ENCODE results near the gene DGCR8.
A peak's percentile ranks its signal among the peaks of the same experiment; 100 is the strongest.

DGCR8 gene

DNA sequence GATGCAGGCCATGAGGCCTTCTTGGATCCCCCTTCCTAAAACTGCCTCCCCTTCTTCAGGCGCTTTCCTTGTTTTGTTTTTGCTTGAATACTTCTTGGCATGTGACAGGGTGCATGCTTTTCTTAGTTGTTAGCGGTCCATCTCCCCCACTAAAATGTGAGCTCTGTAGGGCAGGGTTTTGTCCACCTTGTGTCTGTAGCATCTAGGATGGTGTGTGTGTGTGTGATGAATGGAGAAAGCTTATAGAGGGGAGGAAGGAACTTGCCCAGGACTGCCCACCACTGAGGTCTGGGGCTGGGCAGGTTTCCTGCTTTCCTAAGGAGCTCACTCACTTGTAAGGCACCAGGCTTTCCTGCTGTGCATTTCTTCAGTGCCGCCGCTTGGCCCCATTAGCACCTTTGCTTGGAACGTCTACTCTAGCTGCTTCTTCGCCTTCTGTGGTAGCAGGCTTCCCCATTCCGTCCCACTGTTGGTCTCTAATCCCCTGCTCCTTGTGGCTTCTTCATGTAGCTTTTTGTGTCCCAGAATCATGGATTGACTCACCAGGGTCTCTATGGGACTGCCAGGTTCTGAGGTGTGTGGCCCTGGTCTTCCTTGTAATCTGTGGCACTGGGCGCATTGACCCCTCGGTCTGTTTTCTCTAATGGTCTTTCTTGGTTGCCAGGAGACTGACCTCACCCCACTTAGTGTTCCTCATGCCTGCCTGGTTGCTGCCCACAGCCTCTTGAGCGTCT lies 3.3 kb downstream of the DGCR8 start:
- H3K27ac ChIP-seq (ENCODE audit: low read depth, low read length) = no peak overlapping the region
- H3K9ac ChIP-seq (ENCODE audit: low read length in 5 of 5) = peak overlapping the region in 4 of 5 donors; percentile 10 to 58 (median 27)
- no peak overlapping the region for H3K4me3 ChIP-seq (ENCODE audit: low read depth in 1 of 5, low read length in 5 of 5)
- peaks cover 13 to 53% (median 41%) of the 10 kb centered on the region in 5 donors for H3K4me1 ChIP-seq (ENCODE audit: control insufficient read depth in 5 of 5, insufficient read depth in 5 of 5, low read length in 5 of 5)
- H3K36me3 ChIP-seq (ENCODE audit: control insufficient read depth in 5 of 5, insufficient read depth in 5 of 5, low read length in 5 of 5) = peaks cover 0 to 27% (median 26%) of the 10 kb centered on the region in 5 donors
- H3K9me3 ChIP-seq (ENCODE audit: control insufficient read depth in 5 of 5, low read length in 5 of 5) = no peaks in the 10 kb centered on the region
- H3K27me3 ChIP-seq (ENCODE audit: control insufficient read depth in 5 of 5, insufficient read depth in 4 of 5, low read length in 5 of 5) = no peaks in the 10 kb centered on the region

DNA sequence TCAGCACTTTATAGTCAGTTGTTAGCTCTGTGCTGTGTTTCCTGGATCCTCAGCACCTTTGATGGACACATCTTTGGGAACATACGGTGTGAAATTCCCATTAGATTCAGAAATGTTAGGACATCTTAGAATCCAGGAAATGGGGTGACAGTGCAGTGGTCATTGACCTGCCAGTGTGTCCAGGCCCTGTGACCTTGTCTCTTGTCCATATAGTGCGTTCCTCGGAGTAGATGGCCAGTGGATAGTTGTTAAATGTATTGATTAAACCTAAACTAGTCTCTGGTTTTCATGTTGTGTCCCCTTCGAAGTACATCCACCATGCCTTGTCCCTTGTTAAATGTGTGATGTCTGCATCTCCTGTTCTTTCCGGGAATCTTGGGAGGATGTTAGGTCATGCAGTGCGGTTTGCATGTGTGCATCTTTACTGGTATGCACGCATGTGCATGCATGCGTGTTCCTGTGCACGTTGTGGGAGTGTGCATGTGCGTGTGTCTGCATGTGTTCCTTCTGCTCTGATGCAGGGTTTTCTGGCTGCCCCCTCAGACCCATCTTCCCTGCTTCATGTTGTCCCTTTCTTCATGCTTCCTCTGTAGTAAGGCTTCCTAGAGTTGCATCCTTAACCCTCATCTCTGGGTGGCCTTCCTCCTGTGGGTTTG lies 4.0 kb downstream of the DGCR8 start:
- Histone ChIP-seq H3K36me3 (ENCODE audit: control insufficient read depth in 5 of 5, insufficient read depth in 5 of 5, low read length in 5 of 5) (peaks cover 0 to 34% (median 33%) of the 10 kb centered on the region in 5 donors), H3K9ac (ENCODE audit: low read length in 5 of 5) (peak overlapping the region in 1 of 5 donors; percentile 33), H3K27ac (ENCODE audit: low read depth, low read length) (no peak overlapping the region)

DNA sequence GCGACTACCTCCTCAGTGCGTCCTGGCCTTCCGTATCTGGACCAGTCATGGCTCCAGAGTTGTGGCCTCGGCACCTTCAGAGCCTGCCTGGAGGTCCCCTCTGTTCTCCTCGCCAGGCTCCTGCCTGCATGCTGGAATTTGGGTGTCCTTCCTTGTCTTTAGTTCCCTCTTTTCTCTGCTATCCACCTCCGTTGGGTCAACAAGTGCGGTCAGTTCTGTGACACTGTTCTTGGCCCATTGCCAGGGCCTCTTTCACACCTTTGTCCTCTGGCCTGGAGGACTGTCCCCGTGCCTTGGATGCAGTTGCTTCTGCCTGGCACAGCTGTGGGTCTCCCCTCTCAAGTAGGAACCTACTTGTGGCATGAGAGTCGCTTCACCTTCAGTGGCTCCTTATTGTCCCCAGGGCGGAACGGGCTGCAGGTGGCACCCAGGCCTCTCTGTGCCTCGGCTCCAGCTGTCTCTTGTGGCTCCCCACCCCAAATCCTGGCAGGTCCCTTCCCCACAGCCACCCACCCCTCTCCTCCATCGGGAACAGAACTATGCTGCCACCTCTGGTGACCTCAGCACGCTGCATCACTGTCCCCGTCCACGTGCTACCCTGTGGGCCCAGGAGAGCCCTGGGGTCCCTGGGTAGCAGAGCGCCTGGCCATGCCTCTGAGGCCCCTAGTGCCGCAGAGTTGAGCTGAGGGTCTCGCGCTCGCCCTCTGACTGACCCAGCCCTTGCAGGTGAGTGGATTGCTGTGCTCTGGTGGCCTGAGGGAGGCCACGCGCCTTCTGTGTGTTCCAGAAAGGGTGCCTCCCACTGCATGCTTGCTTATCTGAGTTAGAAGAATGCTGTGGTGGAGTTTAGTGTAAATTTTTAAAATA lies 4.7 kb downstream of the DGCR8 start:
- H3K36me3 ChIP-seq (ENCODE audit: control insufficient read depth in 5 of 5, insufficient read depth in 5 of 5, low read length in 5 of 5) = peaks cover 0 to 42% (median 41%) of the 10 kb centered on the region in 5 donors
- H3K9me3 ChIP-seq (ENCODE audit: control insufficient read depth in 5 of 5, low read length in 5 of 5) = no peaks in the 10 kb centered on the region
- no peak overlapping the region for H3K9ac ChIP-seq (ENCODE audit: low read length in 5 of 5)
- no peak overlapping the region for H3K27ac ChIP-seq (ENCODE audit: low read depth, low read length)
- no peaks in the 10 kb centered on the region for H3K27me3 ChIP-seq (ENCODE audit: control insufficient read depth in 5 of 5, insufficient read depth in 4 of 5, low read length in 5 of 5)
- H3K4me1 ChIP-seq (ENCODE audit: control insufficient read depth in 5 of 5, insufficient read depth in 5 of 5, low read length in 5 of 5) = peaks cover 13 to 46% (median 41%) of the 10 kb centered on the region in 5 donors
- no peak overlapping the region for H3K4me3 ChIP-seq (ENCODE audit: low read depth in 1 of 5, low read length in 5 of 5)

More for the DNA sequence above, 4.0 kb downstream of the DGCR8 start:
- Histone ChIP-seq H3K9me3 (ENCODE audit: control insufficient read depth in 5 of 5, low read length in 5 of 5) (no peaks in the 10 kb centered on the region), H3K27me3 (ENCODE audit: control insufficient read depth in 5 of 5, insufficient read depth in 4 of 5, low read length in 5 of 5) (no peaks in the 10 kb centered on the region), H3K4me3 (ENCODE audit: low read depth in 1 of 5, low read length in 5 of 5) (no peak overlapping the region), H3K4me1 (ENCODE audit: control insufficient read depth in 5 of 5, insufficient read depth in 5 of 5, low read length in 5 of 5) (peaks cover 13 to 53% (median 41%) of the 10 kb centered on the region in 5 donors)

DNA sequence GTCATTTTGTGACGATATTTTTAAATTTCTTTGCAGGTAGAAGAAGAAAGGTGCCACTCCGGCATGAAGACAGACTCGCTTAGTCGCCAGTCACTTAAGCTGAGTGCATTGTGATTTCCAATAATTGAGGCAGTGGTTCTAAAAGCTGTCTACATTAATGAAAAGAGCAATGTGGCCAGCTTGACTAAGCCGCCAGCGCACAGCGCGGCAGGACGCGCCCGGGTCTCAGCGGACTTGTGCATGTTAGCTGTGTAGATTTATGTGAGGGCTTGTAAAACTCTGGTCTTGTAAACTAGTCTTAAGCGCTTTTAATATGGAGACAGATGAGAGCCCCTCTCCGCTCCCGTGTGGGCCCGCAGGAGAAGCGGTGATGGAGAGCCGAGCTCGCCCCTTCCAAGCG lies 5.6 kb downstream of the DGCR8 start:
- H3K4me1 ChIP-seq (ENCODE audit: control insufficient read depth in 5 of 5, insufficient read depth in 5 of 5, low read length in 5 of 5) = peaks cover 13 to 44% (median 39%) of the 10 kb centered on the region in 5 donors
- no peaks in the 10 kb centered on the region for H3K27me3 ChIP-seq (ENCODE audit: control insufficient read depth in 5 of 5, insufficient read depth in 4 of 5, low read length in 5 of 5)
- H3K4me3 ChIP-seq (ENCODE audit: low read depth in 1 of 5, low read length in 5 of 5) = no peak overlapping the region
- H3K9me3 ChIP-seq (ENCODE audit: control insufficient read depth in 5 of 5, low read length in 5 of 5) = no peaks in the 10 kb centered on the region
- H3K36me3 ChIP-seq (ENCODE audit: control insufficient read depth in 5 of 5, insufficient read depth in 5 of 5, low read length in 5 of 5) = peaks cover 3 to 51% (median 49%) of the 10 kb centered on the region in 5 donors
- no peak overlapping the region for H3K9ac ChIP-seq (ENCODE audit: low read length in 5 of 5)
- no peak overlapping the region for H3K27ac ChIP-seq (ENCODE audit: low read depth, low read length)

DNA sequence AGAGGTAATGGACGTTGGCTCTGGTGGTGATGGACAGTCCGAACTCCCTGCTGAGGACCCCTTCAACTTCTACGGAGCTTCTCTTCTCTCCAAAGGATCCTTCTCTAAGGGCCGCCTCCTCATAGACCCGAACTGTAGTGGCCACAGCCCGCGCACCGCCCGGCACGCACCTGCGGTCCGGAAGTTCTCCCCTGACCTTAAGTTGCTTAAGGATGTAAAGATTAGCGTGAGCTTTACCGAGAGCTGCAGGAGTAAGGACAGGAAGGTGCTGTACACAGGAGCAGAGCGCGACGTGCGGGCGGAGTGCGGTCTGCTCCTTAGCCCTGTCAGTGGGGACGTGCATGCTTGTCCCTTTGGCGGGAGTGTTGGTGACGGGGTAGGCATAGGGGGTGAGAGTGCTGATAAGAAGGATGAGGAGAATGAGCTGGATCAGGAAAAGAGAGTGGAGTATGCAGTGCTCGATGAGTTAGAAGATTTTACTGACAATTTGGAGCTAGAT lies 6.1 kb downstream of the DGCR8 start:
- H3K27ac ChIP-seq (ENCODE audit: low read depth, low read length) = no peak overlapping the region
- H3K4me3 ChIP-seq (ENCODE audit: low read depth in 1 of 5, low read length in 5 of 5) = no peak overlapping the region
- H3K4me1 ChIP-seq (ENCODE audit: control insufficient read depth in 5 of 5, insufficient read depth in 5 of 5, low read length in 5 of 5) = peaks cover 9 to 39% (median 34%) of the 10 kb centered on the region in 5 donors
- no peaks in the 10 kb centered on the region for H3K9me3 ChIP-seq (ENCODE audit: control insufficient read depth in 5 of 5, low read length in 5 of 5)
- peaks cover 3 to 56% (median 54%) of the 10 kb centered on the region in 5 donors for H3K36me3 ChIP-seq (ENCODE audit: control insufficient read depth in 5 of 5, insufficient read depth in 5 of 5, low read length in 5 of 5)
- no peaks in the 10 kb centered on the region for H3K27me3 ChIP-seq (ENCODE audit: control insufficient read depth in 5 of 5, insufficient read depth in 4 of 5, low read length in 5 of 5)
- H3K9ac ChIP-seq (ENCODE audit: low read length in 5 of 5) = no peak overlapping the region

DNA sequence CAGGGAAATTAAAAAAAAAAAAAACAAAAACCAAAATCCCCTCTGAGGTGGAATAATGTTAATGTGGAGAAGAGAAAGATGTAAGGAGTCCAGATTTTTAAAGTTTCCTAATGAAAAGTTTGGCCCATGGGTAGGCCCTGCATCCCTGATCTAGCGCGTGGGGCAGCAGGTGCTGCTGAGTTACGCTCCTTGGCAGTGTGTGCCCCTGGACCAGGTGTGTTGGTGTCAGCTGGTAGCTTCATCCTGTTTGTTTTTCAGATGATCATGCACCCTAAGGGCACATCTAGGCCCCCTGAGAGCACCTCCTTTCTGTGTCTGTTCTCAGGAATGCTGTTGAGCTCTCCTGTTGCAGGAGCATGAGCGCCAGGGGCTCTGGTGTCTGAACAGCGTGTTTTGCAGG lies 6.7 kb downstream of the DGCR8 start:
- Histone ChIP-seq H3K9me3 (ENCODE audit: control insufficient read depth in 5 of 5, low read length in 5 of 5) (no peaks in the 10 kb centered on the region), H3K4me3 (ENCODE audit: low read depth in 1 of 5, low read length in 5 of 5) (no peak overlapping the region), H3K27ac (ENCODE audit: low read depth, low read length) (no peak overlapping the region), H3K36me3 (ENCODE audit: control insufficient read depth in 5 of 5, insufficient read depth in 5 of 5, low read length in 5 of 5) (peaks cover 3 to 62% (median 60%) of the 10 kb centered on the region in 5 donors), H3K4me1 (ENCODE audit: control insufficient read depth in 5 of 5, insufficient read depth in 5 of 5, low read length in 5 of 5) (peaks cover 7 to 33% (median 27%) of the 10 kb centered on the region in 5 donors), H3K9ac (ENCODE audit: low read length in 5 of 5) (no peak overlapping the region), H3K27me3 (ENCODE audit: control insufficient read depth in 5 of 5, insufficient read depth in 4 of 5, low read length in 5 of 5) (no peaks in the 10 kb centered on the region)

DNA sequence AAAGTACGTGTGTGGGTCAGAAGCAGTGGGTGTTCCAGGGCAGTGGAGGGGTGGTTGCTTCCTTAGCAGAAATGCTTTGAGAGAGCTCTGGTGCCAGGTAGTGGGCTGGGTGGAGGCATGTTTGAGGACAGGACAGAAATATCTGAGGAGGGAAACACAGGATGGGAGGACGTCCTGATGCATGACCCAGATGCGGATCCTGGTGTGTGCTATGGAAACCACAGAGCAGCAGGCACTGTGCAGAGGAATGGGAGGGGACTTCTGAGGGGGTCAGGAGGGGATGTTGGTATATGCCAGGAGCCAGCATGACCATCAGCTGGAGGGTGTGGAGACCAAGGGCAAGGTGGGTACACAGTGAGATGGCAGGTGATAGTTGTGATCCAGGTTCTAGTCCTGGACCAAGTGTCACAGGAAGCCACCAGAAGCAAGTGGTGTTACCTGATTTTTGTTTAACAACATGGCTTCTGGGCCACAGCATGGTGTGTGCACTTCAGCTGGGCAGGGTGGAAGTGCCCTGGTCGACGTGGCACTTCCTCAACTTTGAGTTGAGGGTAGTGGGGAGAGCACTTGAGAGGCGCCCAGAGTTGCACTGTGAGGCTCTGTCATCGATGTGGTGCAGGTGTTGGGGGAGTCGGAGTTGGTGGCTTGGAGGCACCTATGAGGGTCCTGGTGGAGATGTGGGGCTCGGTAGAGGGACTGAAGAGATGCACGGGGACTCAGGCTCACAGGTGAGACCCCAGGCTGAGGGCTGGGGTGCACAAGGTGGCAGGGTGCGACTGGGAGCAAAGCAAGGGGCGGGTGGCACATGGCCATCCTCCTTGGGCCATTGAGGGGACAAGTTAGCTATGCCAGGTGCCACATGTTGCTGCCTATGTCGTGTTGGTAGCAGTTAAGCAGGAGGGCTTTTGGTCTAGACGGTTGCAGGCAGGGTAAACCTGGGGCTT lies 7.5 kb downstream of the DGCR8 start:
- Histone ChIP-seq H3K4me3 (ENCODE audit: low read depth in 1 of 5, low read length in 5 of 5) (no peak overlapping the region), H3K9me3 (ENCODE audit: control insufficient read depth in 5 of 5, low read length in 5 of 5) (no peaks in the 10 kb centered on the region), H3K4me1 (ENCODE audit: control insufficient read depth in 5 of 5, insufficient read depth in 5 of 5, low read length in 5 of 5) (peaks cover 6 to 26% (median 24%) of the 10 kb centered on the region in 5 donors), H3K27me3 (ENCODE audit: control insufficient read depth in 5 of 5, insufficient read depth in 4 of 5, low read length in 5 of 5) (no peaks in the 10 kb centered on the region), H3K36me3 (ENCODE audit: control insufficient read depth in 5 of 5, insufficient read depth in 5 of 5, low read length in 5 of 5) (peaks cover 3 to 70% (median 69%) of the 10 kb centered on the region in 5 donors), H3K27ac (ENCODE audit: low read depth, low read length) (no peak overlapping the region), H3K9ac (ENCODE audit: low read length in 5 of 5) (no peak overlapping the region)

DNA sequence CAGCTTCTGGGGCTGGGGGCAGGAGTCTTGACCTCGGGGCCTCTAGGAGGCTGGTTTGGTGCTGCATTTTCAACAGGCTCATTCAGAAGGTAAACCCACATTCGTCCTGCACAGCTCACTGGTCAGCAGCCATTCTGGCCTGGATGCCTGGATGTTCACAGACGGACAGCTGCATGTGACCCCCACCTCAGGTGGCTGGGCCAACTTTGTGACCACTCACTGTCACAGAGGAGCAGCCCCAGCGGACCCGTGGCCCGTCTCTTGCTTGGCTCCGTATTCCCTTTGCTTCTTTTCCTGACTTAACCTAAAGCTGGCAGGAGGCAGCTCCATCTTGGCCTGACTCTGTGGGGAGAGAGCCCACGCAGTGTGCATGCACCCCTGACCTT lies 8.2 kb downstream of the DGCR8 start:
- H3K4me3 ChIP-seq (ENCODE audit: low read depth in 1 of 5, low read length in 5 of 5) = no peak overlapping the region

More for the DNA sequence above, 8.2 kb downstream of the DGCR8 start:
- H3K9me3 ChIP-seq (ENCODE audit: control insufficient read depth in 5 of 5, low read length in 5 of 5) = no peaks in the 10 kb centered on the region
- H3K4me1 ChIP-seq (ENCODE audit: control insufficient read depth in 5 of 5, insufficient read depth in 5 of 5, low read length in 5 of 5) = peaks cover 2 to 19% (median 19%) of the 10 kb centered on the region in 5 donors
- H3K36me3 ChIP-seq (ENCODE audit: control insufficient read depth in 5 of 5, insufficient read depth in 5 of 5, low read length in 5 of 5) = peaks cover 3 to 77% (median 73%) of the 10 kb centered on the region in 5 donors
- no peak overlapping the region for H3K27ac ChIP-seq (ENCODE audit: low read depth, low read length)
- no peaks in the 10 kb centered on the region for H3K27me3 ChIP-seq (ENCODE audit: control insufficient read depth in 5 of 5, insufficient read depth in 4 of 5, low read length in 5 of 5)
- no peak overlapping the region for H3K9ac ChIP-seq (ENCODE audit: low read length in 5 of 5)

Data from subcutaneous abdominal adipose tissue (tissue), 5 donors.